OCI-LY3 (cell line): ENCODE results near the gene SHC2.

Experiments used
- H2AFZ ChIP-seq: fragments of 200-600, 300-600 bp; shearing (Covaris generic); 2 replicates; pipeline ENCODE4 v1.6.0; 2014; ENCODE audit warnings: antibody characterized with exemption, low read depth, low read length
- H3K27ac ChIP-seq: fragments of 200-600, 300-600 bp; sonication (generic); 2 replicates; pipeline ENCODE4 v1.5.1; 2014; ENCODE audit warnings: mild to moderate bottlenecking, low read length, moderate library complexity, mixed read lengths
- H3K27me3 ChIP-seq: fragments of 200-600, 300-600 bp; sonication (generic); 2 replicates; pipeline ENCODE4 v1.6.1; 2014; ENCODE audit warnings: low read depth, low read length, mixed read lengths
- H3K36me3 ChIP-seq: fragments of 200-600, 300-600 bp; sonication (generic); replicated peaks from 2 replicates; pipeline ENCODE3; 2014; ENCODE audit warnings: low read depth, low read length, mixed read lengths
- H3K4me1 ChIP-seq: fragments of 300-600, 200-600 bp; sonication (generic); 2 replicates; pipeline ENCODE4 v1.6.1; 2014; ENCODE audit warnings: low read length, mixed read lengths
- H3K4me2 ChIP-seq: fragments of 200-600, 300-600 bp; sonication (generic); 2 replicates; pipeline ENCODE4 v1.6.1; 2014; ENCODE audit warnings: low read length, mixed read lengths
- H3K4me3 ChIP-seq: fragments of 300-600, 200-600 bp; sonication (generic); 2 replicates; pipeline ENCODE4 v1.5.1; 2014; ENCODE audit warnings: antibody characterized with exemption, mild to moderate bottlenecking, low read length, moderate library complexity
- H3K79me2 ChIP-seq: fragments of 300-600, 200-600 bp; shearing (Covaris generic); 2 replicates; pipeline ENCODE4 v1.6.1; 2014; ENCODE audit warnings: mild to moderate bottlenecking, low read length, mixed read lengths
- H3K9ac ChIP-seq: fragments of 300-600, 200-600 bp; shearing (Covaris generic); 2 replicates; pipeline ENCODE4 v1.6.0; 2014; ENCODE audit warnings: mild to moderate bottlenecking, low read length, moderate library complexity
- H3K9me3 ChIP-seq: fragments of 200-600, 300-600 bp; shearing (Covaris generic); 2 replicates; pipeline ENCODE4 v1.6.1; 2014; ENCODE audit warnings: low read length, mixed read lengths; ENCODE audit not compliant: insufficient read depth
- H4K20me1 ChIP-seq: fragments of 200-600, 300-600 bp; sonication (generic); 2 replicates; pipeline ENCODE4 v1.6.1; 2016; ENCODE audit warnings: low read length, mixed read lengths; ENCODE audit not compliant: insufficient read depth
- CTCF ChIP-seq: fragments of 200-600, 300-600 bp; sonication (generic); IDR thresholded peaks from 2 replicates; pipeline ENCODE4 v1.5.1; 2014; ENCODE audit warnings: antibody characterized with exemption, low read length, low read depth
- EZH2phosphoT487 ChIP-seq: fragments of 200-600 bp; shearing (Covaris generic); IDR thresholded peaks from 2 replicates; pipeline ENCODE4 v1.6.1; 2018; ENCODE audit warnings: antibody characterized with exemption, mixed run types, low read depth

Gene SHC2

GRCh38 chr19:369256-369655 lies 91.6 kb downstream of the SHC2 start:
- Histone ChIP-seq H3K79me2 (no peaks in the 10 kb centered on the region), H3K4me1 (no peaks in the 10 kb centered on the region), H3K4me2 (no peak overlapping the region), H3K9me3 (no peaks in the 10 kb centered on the region), H3K9ac (no peak overlapping the region), H3K4me3 (no peak overlapping the region), H3K27me3 (no peaks in the 10 kb centered on the region), H3K36me3 (no peaks in the 10 kb centered on the region), H2AFZ (no peak overlapping the region), H3K27ac (no peak overlapping the region), H4K20me1 (no peaks in the 10 kb centered on the region)
- TF ChIP-seq CTCF (no peak), EZH2phosphoT487 (no peak)

GRCh38 chr19:368630-369024 lies 92.2 kb downstream of the SHC2 start:
- TF ChIP-seq CTCF, result no peak
- no peak for TF ChIP-seq EZH2phosphoT487
- H3K9ac ChIP-seq, result no peak overlapping the region
- H3K27me3 ChIP-seq, result no peaks in the 10 kb centered on the region
- no peak overlapping the region for H3K27ac ChIP-seq
- H3K36me3 ChIP-seq, result no peaks in the 10 kb centered on the region
- H3K9me3 ChIP-seq, result no peaks in the 10 kb centered on the region
- H2AFZ ChIP-seq, result no peak overlapping the region
- H3K4me3 ChIP-seq, result no peak overlapping the region
- H3K4me2 ChIP-seq, result no peak overlapping the region
- H4K20me1 ChIP-seq, result no peaks in the 10 kb centered on the region
- no peaks in the 10 kb centered on the region for H3K4me1 ChIP-seq
- H3K79me2 ChIP-seq, result no peaks in the 10 kb centered on the region

- Histone ChIP-seq H3K27ac (no peak overlapping the region), H2AFZ (no peak overlapping the region), H3K27me3 (no peaks in the 10 kb centered on the region), H3K4me3 (no peak overlapping the region), H3K79me2 (no peaks in the 10 kb centered on the region), H3K4me1 (no peaks in the 10 kb centered on the region), H3K36me3 (no peaks in the 10 kb centered on the region), H3K9ac (no peak overlapping the region), H3K4me2 (no peak overlapping the region), H4K20me1 (no peaks in the 10 kb centered on the region), H3K9me3 (no peaks in the 10 kb centered on the region)
- TF ChIP-seq CTCF (no peak), EZH2phosphoT487 (no peak)
These were observed 92.7 kb downstream of the SHC2 start for GRCh38 chr19:367963-368629.

GRCh38 chr19:367561-367960 lies 93.3 kb downstream of the SHC2 start:
- no peak overlapping the region for H2AFZ ChIP-seq
- H3K9ac ChIP-seq, result no peak overlapping the region
- H4K20me1 ChIP-seq, result no peaks in the 10 kb centered on the region
- H3K27ac ChIP-seq, result no peak overlapping the region
- no peaks in the 10 kb centered on the region for H3K27me3 ChIP-seq
- H3K79me2 ChIP-seq, result no peaks in the 10 kb centered on the region
- no peak overlapping the region for H3K4me2 ChIP-seq
- H3K4me3 ChIP-seq, result no peak overlapping the region
- H3K9me3 ChIP-seq, result no peaks in the 10 kb centered on the region
- no peaks in the 10 kb centered on the region for H3K36me3 ChIP-seq
- TF ChIP-seq EZH2phosphoT487, result no peak
- TF ChIP-seq CTCF, result no peak
- H3K4me1 ChIP-seq, result no peaks in the 10 kb centered on the region
